ENCODE data around the gene PTPRA.

- no peak for TF ChIP-seq ZNF398 (CRISPR knock-in tag; IDR thresholded peaks at IDR 0.05)
- TF ChIP-seq CTCF (IDR thresholded peaks at IDR 0.05 in 2 of 3, conservative IDR thresholded peaks at IDR 0.05 in 1 of 3; ENCODE audit: insufficient read depth in 2 of 3, low read depth in 1 of 3, low read length in 3 of 3), result no peak
- TF ChIP-seq EZH2 (IDR thresholded peaks at IDR 0.05; ENCODE audit: borderline replicate concordance, low read depth, low read length), result no peak
- TF ChIP-seq ZNF766 (CRISPR knock-in tag; conservative IDR thresholded peaks at IDR 0.05), result no peak
- no peak for TF ChIP-seq CREB1 (IDR thresholded peaks at IDR 0.05)
- no peak for TF ChIP-seq CREB1 (CRISPR knock-in tag; IDR thresholded peaks at IDR 0.05)
- TF ChIP-seq BCL6 (CRISPR knock-in tag; IDR thresholded peaks at IDR 0.05), result no peak
- no peak for TF ChIP-seq CHD4 (IDR thresholded peaks at IDR 0.05; ENCODE audit: insufficient read depth, insufficient replicate concordance, low read depth, low read length, poor library complexity, severe bottlenecking)
- TF ChIP-seq DNMT1 (IDR thresholded peaks at IDR 0.05), result no peak
- no peak for TF ChIP-seq EP300 (IDR thresholded peaks at IDR 0.05; ENCODE audit: low read length)
- TF ChIP-seq ZBTB9 (CRISPR knock-in tag; IDR thresholded peaks at IDR 0.05), result no peak
- TF ChIP-seq NRF1 (conservative IDR thresholded peaks at IDR 0.05 in 1 of 2, IDR thresholded peaks at IDR 0.05 in 1 of 2), result no peak
- no peak for TF ChIP-seq JUND (IDR thresholded peaks at IDR 0.05; ENCODE audit: borderline replicate concordance, low read depth, low read length)
- no peak for TF ChIP-seq JUND (tag; IDR thresholded peaks at IDR 0.05; ENCODE audit: borderline replicate concordance, low read depth, low read length)
Measured at GRCh38 chr20:2889209-2889608, 15.9 kb downstream of the PTPRA start.

Measured in K562 (cell line).